HG03159 (cell line): ENCODE data around the gene ZNF750.

Source experiments
- ATAC-seq: cut with Tn5 transposase; IDR thresholded peaks from one replicate; pipeline ENCODE4 v1.9.1; 2021; ENCODE audit warnings: mild to moderate bottlenecking, moderate library complexity; ENCODE audit not compliant: unreplicated experiment

The ZNF750 gene

DNA sequence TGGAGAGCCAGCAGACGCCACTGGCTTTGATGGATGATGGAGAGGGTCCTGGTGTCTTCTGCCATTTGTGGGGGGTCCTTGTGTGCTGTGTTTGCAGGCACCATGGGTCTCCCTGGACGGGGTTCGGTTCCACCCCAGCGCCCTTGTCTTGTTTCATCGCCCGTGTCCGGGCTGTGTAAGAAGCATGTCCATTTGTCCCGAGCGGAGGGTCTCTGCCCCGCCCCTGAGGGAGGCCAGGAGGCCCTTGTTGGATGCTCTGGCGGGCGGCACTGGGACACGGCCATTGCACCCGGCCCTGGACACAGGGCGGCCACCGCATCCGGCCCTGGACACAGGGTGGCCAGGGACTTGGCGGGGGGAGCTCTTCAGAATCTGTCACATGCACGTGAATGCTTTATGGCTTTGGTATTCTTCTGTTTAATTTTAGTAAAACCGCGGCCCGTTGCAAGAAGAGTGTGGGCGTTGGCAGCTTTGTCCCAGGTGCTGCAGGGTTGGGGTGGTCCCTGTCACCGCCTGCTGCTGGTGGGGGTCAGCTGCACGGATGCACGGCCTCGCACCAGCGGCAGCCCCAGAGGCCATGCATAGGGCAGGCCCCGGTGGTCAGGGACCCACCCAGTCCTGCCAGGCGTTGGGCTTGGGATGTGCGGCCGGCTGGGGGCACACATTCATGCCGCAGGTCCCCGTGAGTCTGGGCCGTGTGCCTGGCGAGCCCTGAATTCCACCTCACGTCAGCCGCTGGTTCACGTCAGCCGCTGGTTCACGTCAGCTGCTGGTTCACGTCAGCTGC is 21.0 kb upstream of the ZNF750 start:
- ATAC-seq, result no peak

DNA sequence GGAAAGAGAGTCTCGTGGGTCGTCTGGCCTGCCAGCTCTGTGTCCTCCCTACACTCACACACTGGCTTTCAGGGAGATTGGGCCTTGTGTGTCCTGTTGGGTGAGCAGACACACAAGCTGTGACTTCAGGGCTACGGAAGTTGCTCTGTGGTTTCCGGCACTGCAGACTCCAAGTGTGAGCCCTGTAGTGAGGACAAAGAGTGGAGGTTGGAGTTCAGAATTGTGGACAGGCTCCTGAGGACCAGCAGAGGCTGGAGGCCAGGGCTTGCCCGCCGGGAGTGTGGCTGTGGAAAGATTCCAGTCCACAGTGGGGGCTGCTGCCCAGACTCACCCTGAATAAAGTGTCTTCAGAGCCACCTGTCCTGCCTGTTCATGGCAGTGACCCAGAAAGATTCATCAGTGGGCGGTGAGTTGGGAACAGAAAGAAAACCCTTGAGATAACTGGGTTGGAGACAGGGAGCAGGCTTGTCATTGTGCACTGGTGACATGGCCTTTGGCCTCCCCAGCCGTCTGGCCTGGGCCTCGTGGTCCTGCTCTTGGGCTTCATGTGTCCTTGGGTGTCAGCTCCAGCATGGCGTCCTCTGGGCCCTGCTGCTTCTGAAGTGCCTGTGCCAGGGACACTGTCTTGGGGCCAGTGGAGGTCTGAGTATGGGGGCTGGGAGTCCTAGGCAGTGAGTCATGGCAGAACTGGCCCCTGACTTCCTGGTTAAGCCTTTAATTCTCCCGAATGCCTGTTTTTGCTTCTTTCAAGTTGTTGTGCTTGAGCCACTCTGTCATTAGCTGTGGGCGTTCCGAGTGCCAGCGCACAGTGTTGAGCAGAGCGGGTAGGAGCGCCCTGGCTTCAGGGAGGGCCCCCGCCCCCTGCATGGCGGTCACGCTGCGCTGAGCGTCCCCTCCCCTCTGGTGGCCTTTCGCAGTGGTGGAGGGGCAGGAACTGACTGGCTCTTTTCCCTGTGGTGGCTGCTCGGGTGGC is 19.9 kb upstream of the ZNF750 start:
- no peak for ATAC-seq

DNA sequence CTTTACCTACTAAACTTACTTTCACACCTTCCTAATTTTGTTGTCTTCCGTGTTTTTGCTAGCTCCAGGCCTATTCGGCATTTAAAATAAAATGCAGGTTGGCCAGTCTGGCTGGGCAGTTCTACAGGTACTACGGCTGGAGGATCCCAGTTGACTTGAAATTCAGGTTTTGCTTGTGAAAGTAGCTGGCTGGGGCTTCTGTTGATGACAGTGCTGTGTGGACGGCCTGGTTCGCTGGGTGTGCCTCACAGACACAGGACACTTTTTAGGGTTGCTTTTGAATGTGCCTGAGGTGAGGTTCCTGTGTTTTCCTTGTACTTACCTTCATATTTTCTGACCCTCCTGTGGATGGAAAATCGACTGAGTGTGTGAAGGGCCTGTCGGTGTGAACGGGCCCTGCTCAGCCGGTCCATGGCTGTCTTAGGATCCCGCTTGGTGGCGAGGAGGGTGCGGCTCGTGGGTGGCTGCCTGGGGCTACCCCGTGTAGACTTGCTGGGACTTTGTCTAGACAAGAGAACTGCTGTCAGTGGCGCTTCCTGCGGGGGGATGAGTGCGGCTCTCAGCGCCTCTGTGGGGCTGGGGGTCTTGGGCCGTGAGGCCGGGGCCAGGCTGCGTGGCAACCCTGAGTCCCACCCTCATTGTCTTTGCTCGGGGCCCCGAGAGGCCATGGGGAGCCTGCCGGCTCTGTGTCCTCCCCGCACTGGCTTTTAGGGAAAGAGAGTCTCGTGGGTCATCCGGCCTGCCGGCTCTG is 18.7 kb upstream of the ZNF750 start:
- no peak for ATAC-seq

DNA sequence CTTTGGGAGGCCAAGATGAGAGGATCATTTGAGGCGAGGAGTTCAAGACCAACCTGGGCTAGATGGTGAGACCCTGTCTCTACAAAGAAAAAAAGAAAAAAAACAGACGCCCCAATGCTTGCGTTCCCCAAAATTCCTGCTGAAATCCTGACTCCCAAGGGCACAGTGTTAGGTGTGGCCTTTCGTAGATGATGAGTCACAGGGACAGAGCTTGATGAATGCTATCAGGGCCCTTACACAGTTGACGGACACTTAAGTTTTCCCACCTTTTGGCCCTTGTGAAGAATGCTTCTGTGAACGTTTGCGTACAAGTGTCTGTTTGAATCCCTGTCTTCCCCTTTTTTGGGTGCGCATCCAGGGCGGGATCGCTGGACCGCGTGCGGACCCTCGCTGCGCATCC is 16.5 kb upstream of the ZNF750 start:
- ATAC-seq, result no peak

DNA sequence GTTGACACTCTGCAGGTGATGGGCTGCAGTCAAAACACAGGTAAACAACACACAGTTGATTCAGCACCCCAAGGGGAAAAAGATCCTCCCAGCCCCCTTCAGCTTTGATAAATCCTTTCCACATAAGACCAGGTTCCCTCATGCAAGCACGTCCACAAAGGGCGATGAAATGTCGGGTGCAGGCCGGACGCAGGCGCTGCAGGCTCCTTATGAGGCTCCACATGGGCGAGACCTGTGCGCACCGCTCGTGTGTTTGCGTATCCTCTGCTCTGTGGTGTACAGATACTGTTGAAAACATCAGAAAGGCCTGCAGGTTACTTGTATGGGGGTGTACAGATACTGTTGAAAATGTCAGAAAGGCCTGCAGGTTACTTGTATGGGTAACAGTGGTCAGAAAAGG is 14.4 kb upstream of the ZNF750 start:
- no peak for ATAC-seq

DNA sequence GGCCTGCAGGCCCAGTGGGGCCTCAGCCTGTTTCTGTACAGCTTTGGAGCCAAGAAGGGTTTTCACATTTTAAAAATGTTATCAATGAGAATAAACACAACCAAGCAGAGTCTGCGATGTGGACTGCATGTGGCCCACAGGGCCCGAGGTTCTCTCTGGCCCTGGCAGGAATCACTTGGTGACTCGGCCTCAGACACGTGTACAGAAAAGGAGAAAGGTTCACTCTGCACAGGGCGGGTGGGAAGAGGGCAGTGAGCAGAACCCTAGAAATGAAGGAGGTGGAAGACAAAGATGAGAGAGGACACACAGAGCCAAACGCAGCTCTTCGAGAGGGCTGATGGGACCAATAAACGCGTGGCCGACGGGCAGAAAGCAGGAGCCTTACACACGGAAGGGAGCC is 11.6 kb upstream of the ZNF750 start:
- ATAC-seq, result no peak

DNA sequence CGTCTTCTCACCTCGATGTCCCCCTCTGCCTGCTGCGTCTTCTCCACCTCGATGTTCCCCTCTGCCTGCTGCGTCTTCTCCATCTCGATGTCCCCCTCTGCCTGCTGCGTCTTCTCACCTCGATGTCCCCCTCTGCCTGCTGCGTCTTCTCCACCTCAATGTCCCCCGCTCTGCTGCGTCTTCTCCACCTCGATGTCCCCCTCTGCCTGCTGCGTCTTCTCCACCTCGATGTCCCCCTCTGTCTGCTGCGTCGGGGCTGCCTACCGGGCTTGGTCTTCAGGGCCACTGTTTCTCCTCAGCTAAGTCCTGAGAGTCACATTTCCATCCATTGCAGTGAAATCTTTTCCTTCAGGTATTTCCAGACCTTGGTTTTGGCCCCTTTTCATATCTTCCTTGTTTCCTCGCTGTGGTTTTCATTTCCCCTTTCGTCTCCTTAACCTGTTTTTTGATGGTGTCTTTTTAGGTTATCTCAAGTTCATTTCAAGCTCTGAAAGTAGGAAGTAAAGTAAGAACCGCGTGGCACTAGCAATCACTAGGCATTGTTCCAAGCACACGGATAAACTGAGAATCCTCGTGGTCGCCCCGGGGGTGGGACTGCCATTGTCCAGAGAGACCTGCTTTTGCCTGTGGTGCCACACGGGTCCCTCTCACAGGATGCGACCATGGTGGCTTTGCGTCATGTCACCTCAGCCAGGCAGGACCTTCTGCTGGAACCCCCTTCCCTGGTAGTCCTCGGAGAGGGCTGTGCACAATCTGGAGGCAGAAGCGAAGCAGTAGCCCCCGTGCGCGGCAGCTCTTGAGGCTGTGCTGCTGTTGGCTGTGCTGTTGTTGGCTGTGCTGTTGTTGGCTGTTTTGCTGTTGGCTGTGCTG is 9.5 kb upstream of the ZNF750 start:
- ATAC-seq, result no peak

DNA sequence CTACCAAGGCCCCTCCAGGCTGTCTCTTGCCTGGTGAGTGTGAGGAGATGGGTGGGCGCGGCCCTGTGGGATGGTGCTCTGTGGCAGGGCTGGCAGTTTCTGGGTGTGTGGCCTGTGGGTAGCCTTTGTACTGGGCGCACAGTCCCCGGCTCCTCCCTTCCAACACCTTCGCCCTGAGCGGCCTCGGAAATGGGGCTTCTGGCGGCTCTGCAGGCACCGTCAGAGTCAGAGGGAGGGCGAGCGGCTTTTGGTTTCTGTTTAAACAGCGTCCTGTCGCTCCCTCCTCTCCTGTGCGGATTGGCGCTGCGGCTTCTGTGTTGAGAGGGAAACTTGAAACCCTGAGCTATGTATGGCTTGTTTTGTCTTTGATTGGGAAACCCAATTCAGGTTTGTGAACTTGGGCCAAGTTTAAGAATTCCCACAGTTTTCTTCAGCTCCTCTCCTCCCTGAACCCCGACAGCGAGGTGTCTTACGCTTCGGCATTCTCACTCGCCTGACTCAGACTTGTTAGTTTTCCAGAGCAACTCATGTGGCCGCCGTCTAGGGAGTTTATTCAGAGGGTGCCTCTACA is 8.3 kb upstream of the ZNF750 start:
- no peak for ATAC-seq

DNA sequence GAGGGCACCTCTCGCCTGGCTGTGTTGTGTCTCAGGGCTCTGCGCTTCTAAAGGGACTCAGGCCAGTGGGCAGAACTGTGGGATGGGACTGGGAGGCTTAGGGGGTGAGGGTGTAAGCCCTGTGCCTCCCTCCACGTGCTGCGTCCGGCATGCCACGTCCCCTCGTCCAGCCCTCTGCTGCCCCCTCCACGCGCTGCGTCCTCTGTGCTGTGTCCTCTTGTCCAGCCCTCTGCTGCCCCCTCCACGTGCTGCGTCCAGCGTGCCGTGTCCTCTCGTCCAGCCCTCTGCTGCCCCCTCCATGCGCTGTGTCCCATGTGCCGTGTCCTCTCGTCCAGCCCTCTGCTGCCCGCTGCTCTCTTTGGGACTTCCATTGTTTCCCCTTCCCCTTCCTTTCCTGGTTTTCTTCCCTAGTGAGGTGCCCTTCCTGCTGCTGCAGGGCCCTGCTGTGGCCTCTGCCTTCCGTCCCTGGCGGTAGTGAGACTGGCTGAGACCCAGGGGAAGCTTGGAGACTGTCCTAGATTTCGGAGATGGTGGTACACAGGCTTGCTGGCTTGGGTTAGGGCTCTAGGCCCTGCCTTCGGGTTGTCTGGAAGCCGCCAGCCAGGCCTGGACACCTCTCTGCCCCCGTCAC is 6.4 kb upstream of the ZNF750 start:
- no peak for ATAC-seq

DNA sequence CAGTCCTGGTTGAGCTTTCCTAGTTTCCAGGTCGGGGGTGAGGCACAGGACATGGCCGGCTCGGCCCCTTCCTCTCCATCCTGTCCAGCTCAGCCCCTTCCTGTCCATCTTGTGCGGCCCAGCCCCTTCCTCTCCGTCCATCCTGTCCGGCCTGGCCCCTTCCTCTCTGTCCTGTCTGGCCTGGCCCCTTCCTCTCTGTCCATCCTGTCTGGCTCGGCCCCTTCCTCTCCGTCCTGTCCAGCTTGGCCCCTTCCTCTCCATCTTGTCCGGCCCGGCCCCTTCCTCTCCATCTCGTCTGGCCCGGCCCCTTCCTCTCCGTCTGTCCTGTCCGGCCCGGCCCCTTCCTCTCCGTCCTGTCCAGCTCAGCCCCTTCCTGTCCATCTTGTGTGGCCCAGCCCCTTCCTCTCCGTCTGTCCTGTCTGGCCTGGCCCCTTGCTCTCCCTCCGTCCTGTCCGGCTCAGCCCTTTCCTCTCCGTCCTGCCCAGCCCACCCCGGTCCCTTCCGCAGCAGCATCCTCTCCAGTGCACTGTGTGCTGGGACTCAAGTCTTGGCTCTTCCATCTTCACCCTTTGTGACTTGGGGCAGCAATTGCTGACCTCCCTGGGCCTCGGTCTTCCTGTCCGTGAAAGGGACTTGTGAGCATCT is 5.5 kb upstream of the ZNF750 start:
- no peak for ATAC-seq

DNA sequence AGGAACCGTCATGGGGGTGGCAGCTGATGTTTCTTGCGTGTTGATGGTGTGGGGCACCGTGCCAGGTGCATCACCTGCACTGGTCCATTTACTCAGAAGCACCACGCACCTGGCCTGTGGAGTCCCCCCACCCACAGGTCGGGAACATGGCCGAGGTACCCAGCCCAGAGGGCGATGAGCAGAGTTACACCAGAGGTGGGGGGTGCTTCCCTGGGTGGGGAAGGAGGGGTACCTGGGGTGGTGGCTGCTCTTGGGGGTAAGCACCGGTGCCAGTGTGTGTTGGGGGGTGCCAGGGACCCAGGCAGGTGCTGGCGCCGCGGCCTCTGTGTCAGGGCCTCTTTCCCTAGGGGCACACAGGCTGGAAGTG is 5.0 kb upstream of the ZNF750 start:
- ATAC-seq, result no peak

DNA sequence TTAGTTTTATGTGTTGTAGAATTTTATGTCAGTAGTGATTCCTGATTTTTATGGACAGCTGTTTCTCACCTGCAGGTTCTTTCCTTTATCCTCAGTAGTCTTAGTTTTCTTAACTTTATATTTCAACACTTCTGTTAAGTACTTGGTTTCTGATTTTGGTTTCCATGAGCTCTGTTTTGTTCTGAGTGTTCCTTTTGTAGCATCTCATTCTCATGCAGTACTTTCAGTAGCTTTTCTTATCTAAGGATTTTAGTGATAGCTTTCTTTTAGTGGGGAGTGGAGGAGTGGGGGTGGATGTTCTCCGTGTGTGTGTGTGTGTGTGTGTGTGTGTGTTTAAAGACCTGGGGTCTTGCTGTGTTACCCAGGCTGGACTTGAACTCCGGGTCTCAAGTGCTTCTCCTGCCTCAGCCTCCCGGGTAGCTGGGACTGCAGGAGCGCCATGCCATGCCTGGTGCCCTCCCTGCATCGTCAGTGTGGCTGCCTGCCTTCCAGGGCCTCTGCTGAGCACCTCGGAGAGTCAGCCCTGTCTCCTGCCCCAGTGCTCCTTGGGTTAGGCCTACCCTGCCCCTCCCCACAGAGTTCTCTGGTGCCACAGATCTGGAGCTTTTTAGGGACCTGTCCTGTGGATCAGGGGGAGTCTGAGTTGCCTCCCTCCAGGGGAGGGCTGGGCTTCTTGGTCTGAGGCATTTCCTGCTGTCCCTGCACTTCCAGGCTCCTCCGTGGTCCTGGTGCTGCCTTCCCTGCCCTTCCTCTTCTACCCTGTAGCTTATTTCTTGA is 4.3 kb upstream of the ZNF750 start:
- no peak for ATAC-seq

DNA sequence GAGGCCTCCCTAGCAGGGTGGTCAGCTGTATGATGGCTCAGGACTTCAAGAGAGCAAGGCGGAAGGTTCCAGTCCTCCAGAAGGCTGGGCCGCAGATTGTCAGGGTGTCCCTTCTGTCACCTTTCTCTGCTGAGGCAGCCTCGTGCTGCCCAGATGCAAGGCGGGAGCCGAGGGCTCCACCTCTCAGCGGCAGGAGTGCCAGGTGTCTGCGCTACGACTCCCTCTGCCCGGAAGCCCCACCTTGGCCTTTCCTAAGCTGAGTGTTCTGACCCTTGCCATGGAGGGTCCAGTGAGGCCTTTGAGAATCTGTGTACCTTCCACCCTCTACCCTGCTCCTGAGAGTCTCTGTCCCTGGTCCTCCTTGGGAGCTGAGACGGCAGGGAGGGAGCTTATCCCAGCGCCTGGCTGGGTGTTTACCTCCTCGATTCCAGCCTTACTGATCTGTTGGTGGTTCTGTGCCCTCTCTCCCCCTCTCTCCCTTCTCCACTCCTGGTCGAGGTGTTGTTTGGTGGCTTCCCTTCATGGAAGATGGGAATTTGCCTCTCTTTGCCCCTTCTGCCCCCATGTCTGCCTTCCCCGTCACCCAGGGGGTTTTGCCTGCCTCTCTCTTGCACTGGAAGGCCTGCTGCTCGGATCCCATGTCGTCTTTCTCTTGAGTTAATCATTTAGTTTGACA is 2.2 kb upstream of the ZNF750 start:
- no peak for ATAC-seq

DNA sequence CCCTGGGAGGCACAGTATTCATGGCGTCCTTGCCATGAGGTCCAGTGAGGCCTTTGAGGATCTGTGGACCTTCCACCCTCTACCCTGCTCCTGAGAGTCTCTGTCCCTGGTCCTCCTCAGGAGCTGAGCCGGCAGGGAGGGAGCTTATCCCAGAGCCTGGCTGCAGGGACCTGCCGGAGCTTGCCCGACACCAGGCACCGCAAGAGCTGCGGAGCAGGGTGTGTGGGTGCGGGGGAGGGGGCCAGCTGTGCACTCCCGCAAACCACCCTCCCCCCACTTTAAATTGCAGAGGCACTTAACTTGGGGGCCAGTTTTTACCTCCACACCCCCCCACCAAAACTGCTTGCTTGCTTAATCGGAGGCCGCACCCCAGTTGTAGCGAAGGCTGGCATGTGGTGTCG is 609 bp upstream of the ZNF750 start:
- ATAC-seq, result no peak

DNA sequence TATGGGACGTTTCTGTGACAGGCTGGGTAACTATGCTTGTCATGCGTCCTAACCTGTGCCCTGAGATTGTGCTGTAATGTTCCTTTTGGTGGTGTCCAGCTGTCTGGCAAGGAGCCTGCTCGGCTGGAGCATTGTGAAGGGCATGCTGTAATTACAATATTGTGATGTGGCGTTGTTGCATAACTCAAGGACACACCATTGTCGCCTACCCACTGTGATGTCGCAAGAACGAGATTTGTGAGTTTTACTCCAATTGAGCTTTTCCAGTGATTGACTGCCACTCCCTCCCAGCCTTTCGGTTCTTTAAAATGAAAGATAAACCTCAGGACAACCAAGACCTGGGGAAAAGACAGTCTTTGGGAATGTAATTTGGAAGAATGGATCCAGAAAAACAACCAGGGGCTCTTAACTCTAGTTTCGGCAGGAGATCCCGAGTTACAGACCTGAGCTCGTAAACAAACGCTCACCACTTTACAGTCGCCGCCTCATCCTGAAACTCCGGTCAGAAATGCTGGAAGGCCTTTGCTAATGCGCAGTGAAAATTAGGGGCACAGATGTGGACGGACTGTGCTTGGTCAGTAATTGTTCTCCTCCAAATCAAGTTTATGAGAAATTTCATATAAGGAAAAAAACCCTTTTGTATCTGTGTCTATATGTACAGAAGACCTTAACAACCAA is 1.3 kb downstream of the ZNF750 start:
- no peak for ATAC-seq

DNA sequence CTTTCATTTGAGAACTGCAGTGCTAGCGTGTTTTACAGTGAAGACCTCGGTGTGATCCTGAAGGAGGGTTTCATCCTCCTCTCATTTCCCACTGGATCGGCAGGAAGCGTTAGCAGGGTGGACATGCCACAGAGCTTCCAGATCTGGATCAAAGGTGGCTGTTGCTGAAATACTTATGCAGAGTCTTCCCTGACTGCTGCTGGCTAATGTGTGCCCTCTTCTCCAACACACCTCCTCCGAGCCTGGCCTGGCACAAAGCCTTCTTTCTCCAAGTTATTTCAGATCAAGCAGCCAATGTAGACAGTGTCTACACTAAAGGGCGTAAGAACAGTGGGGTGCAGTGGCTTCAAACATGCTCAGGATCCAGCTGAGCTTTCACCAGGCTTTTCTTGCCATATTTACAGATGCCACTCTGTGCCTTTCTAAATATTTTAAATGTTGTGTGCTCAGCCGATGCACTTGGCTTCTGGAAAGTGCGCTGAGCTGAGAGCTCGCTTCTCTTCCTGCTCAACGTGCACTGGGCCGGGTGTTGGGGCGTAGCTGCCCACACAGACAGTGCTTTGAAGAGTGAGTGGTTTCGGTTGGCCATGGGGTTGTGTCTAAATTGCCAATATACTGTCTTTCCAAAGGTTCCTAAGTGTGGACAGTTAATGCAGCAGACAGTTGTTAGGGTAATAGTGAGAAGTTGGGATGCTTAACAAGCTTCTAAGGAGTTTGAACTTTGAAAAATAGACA is 2.1 kb downstream of the ZNF750 start:
- ATAC-seq, result no peak
